ENCODE data around the gene COL4A5. TPM values are rescaled to one million over a fixed set of nuclear protein-coding genes. Genes with fewer than 3 reads are reported as not detected.

The COL4A5 gene
- total RNA-seq, 1 experiment from 2014 or later, result 51.3 TPM

DNA sequence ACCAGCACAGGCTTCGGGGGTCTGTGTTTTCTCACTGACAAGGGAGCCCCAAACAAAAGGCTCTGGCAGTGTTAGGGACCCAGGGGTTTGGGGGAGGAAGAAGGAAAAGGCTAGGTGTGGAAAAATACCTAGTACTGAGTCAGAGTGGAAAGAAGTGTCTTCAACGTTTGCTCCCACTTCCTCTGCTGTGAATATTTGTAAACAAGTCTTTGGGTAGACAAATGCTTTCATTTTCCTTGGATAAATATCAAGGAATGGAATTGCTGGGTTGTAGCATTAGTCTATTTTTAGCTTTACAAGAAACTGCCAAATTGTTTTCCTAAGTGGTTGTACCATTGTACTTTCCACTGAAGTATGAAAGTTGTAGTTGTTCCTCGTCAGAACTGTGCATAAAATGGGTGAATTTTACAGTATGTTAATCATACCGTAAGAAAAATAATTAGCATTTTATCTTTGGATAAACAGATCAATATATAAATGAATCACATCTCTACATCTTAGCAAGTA lies 17.4 kb downstream of the COL4A5 start:
- Histone ChIP-seq H2AFZ (ENCODE audit: low read length) (no peak overlapping the region), H3K23ac (ENCODE audit: insufficient read length, low read depth, low read length) (no peak overlapping the region), H3T11ph (ENCODE audit: low read length) (no peak overlapping the region), H3K56ac (ENCODE audit: insufficient read length, low read depth, low read length) (no peak overlapping the region), H3K9ac (ENCODE audit: extremely low read depth, insufficient read length, low read length) (no peak overlapping the region), H2AK5ac (ENCODE audit: insufficient read length, low read length) (no peak overlapping the region), H4K8ac (replicated peaks; ENCODE audit: insufficient read length, low read depth, low read length) (no peak overlapping the region), H4K91ac (ENCODE audit: insufficient read length, low read depth, low read length) (no peak overlapping the region), H3K4me1 (ENCODE audit: insufficient read depth, low read length) (no peaks in the 10 kb centered on the region), H2BK12ac (ENCODE audit: insufficient read length, low read depth, low read length) (no peak overlapping the region), H3K27me3 (ENCODE audit: insufficient read depth, low read length) (no peaks in the 10 kb centered on the region), H2BK15ac (ENCODE audit: low read depth, low read length) (no peak overlapping the region), H3K27ac (ENCODE audit: insufficient read length, low read depth, low read length) (no peak overlapping the region), H2BK20ac (ENCODE audit: low read depth, low read length, poor library complexity, severe bottlenecking) (no peak overlapping the region), H2BK120ac (ENCODE audit: low read depth, low read length, poor library complexity, severe bottlenecking) (no peak overlapping the region), H3K9me3 (ENCODE audit: control insufficient read depth, low read depth, low read length) (no peaks in the 10 kb centered on the region), H3K4me2 (ENCODE audit: insufficient read depth, insufficient read length, low read length) (no peak overlapping the region), H3K23me2 (ENCODE audit: insufficient read length, low read depth, low read length, poor library complexity, severe bottlenecking) (no peaks in the 10 kb centered on the region), H4K5ac (ENCODE audit: insufficient read length, low read depth, low read length) (no peak overlapping the region), H3K79me2 (ENCODE audit: insufficient read depth, low read length) (no peaks in the 10 kb centered on the region; the same call in 1 of the 2 replicates), H3K79me1 (ENCODE audit: insufficient read depth, low read depth, low read length, poor library complexity, severe bottlenecking) (no peaks in the 10 kb centered on the region), H4K20me1 (ENCODE audit: control insufficient read depth, insufficient read depth, insufficient read length) (no peaks in the 10 kb centered on the region), H3K18ac (ENCODE audit: insufficient read length, low read depth, low read length) (no peak overlapping the region), H3K4ac (ENCODE audit: low read depth, low read length) (no peak overlapping the region), H2BK5ac (ENCODE audit: insufficient read length, low read length) (no peak overlapping the region), H3K14ac (ENCODE audit: insufficient read depth, low read length) (no peak overlapping the region)
- no CpG with 5 or more reads among the region's 4 CpGs for WGBS (ENCODE audit: extremely low coverage, insufficient read length, low lambda C conversion rate)
- TF ChIP-seq, protein P1, sequence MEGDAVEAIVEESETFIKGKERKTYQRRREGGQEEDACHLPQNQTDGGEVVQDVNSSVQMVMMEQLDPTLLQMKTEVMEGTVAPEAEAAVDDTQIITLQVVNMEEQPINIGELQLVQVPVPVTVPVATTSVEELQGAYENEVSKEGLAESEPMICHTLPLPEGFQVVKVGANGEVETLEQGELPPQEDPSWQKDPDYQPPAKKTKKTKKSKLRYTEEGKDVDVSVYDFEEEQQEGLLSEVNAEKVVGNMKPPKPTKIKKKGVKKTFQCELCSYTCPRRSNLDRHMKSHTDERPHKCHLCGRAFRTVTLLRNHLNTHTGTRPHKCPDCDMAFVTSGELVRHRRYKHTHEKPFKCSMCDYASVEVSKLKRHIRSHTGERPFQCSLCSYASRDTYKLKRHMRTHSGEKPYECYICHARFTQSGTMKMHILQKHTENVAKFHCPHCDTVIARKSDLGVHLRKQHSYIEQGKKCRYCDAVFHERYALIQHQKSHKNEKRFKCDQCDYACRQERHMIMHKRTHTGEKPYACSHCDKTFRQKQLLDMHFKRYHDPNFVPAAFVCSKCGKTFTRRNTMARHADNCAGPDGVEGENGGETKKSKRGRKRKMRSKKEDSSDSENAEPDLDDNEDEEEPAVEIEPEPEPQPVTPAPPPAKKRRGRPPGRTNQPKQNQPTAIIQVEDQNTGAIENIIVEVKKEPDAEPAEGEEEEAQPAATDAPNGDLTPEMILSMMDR (conservative IDR thresholded peaks at IDR 0.05), result no peak
- Mint-ChIP-seq H3K4me1 (peaks cover 5 to 9% of the 10 kb centered on the region in 2 experiments), H3K9me3 (no peaks in the 10 kb centered on the region), H3K4me3 (no peak overlapping the region), H3K27me3 (ENCODE audit: low read depth) (no peaks in the 10 kb centered on the region), H3K36me3 (ENCODE audit: insufficient read depth in 1 of 3, low read depth in 3 of 3) (peaks cover 0 to 15% (median 3%) of the 10 kb centered on the region in 3 experiments; a peak in 5 of 7 replicates), H3K27ac (no peak overlapping the region; a peak in 1 of 7 replicates)
- DNase-seq, result no peak

Data from H9 (cell line).